NCI-H345 treated with DMSO at 0.1 percent for 48 hours (cell line): ENCODE measurements around the gene PDZD2.

Source experiments
- DNase-seq: peaks from one replicate; lab custom pipeline; 2025; ENCODE audit not compliant: unreplicated experiment; lab: John Stamatoyannopoulos, UW

Gene PDZD2

GRCh38 chr5:32159328-32160072 is 520.6 kb downstream of the PDZD2 start:
- no peak for DNase-seq

- no peak for DNase-seq
These were observed 521.3 kb downstream of the PDZD2 start for GRCh38 chr5:32160228-32160627.
